Measurements from ENCODE around the gene IQGAP2.

DNA sequence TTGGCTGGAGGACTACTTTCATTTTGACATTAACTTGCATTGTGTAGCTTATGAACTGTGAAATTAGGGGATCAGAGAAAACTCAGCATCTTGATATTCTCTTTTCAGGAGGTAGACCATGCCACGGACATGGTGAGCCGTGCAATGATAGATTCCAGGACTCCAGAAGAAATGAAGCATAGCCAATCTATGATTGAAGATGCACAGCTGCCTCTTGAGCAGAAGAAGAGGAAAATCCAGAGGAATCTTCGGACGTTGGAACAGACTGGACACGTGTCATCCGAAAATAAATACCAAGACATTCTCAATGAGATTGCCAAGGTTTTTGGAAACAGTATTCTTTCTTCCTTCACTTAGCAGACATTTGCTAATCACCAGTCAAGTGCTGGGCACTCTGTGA is 292.3 kb downstream of the IQGAP2 start:
- TF ChIP-seq, protein P1, sequence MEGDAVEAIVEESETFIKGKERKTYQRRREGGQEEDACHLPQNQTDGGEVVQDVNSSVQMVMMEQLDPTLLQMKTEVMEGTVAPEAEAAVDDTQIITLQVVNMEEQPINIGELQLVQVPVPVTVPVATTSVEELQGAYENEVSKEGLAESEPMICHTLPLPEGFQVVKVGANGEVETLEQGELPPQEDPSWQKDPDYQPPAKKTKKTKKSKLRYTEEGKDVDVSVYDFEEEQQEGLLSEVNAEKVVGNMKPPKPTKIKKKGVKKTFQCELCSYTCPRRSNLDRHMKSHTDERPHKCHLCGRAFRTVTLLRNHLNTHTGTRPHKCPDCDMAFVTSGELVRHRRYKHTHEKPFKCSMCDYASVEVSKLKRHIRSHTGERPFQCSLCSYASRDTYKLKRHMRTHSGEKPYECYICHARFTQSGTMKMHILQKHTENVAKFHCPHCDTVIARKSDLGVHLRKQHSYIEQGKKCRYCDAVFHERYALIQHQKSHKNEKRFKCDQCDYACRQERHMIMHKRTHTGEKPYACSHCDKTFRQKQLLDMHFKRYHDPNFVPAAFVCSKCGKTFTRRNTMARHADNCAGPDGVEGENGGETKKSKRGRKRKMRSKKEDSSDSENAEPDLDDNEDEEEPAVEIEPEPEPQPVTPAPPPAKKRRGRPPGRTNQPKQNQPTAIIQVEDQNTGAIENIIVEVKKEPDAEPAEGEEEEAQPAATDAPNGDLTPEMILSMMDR (IDR thresholded peaks at IDR 0.05), result no peak
- no peak for TF ChIP-seq EZH2 (IDR thresholded peaks at IDR 0.05; ENCODE audit: borderline replicate concordance, insufficient read depth, low read depth, low read length, poor library complexity, severe bottlenecking)
